ENCODE data around the gene RPGRIP1L. TPM values are rescaled to one million over a fixed set of nuclear protein-coding genes. Genes with fewer than 3 reads are reported as not detected.

The RPGRIP1L gene
- total and polyA plus RNA-seq, 9 of the 15 experiments (the other 6 are each of a cell fraction or from before 2014, with no cell fraction given), result 3.2 to 7.7 (median 5.8) TPM

- no peak for TF ChIP-seq CUX1 (CRISPR knock-in tag; IDR thresholded peaks at IDR 0.05)
- TF ChIP-seq SMARCA5 (IDR thresholded peaks at IDR 0.05), result no peak
- TF ChIP-seq ERF (CRISPR knock-in tag; IDR thresholded peaks at IDR 0.05), result no peak
- TF ChIP-seq SUPT5H (IDR thresholded peaks at IDR 0.05), result no peak
- no peak for TF ChIP-seq PHTF2 (CRISPR knock-in tag; IDR thresholded peaks at IDR 0.05)
Measured at GRCh38 chr16:53726625-53727024, 23.0 kb upstream of the RPGRIP1L start (continued).

- ATAC-seq (no peak), DNase-seq (ENCODE audit: extremely low read depth in 1 of 4, low spot score in 3 of 4) (no peak), FAIRE-seq (no peak)
- no peak overlapping the region for H2AFZ ChIP-seq (ENCODE audit: low read depth, low read length)
- 54% methylated on average over 5 of the region's 5 CpGs for WGBS (ENCODE audit: insufficient coverage, low coverage, missing lambda C conversion rate)
- no peaks in the 10 kb centered on the region for H3K36me3 ChIP-seq (ENCODE audit: control insufficient read depth, insufficient read depth, low read length)
- no peak overlapping the region for H3K4me2 ChIP-seq (ENCODE audit: insufficient read depth, low read length)
- no peaks in the 10 kb centered on the region for H4K20me1 ChIP-seq (replicated peaks; ENCODE audit: control insufficient read depth, insufficient read depth, low read length)
- no peak overlapping the region for H3K9ac ChIP-seq (ENCODE audit: insufficient read depth in 1 of 2, low read depth in 2 of 2, low read length in 2 of 2)
- H3K27ac ChIP-seq (ENCODE audit: extremely low read depth, low read depth, low read length), result no peak overlapping the region
- H3K79me2 ChIP-seq (ENCODE audit: control insufficient read depth, insufficient read depth, low read length), result no peaks in the 10 kb centered on the region
- ChIA-PET CTCF (ENCODE audit: low intra/inter-chr PET ratio) (no interaction called here), POLR2A (interaction anchor here (0.5 kb wide), 1 partner anchor 1529 kb away, joined by 4 read pairs; no protein-coding TSS in a partner anchor)
- no peaks in the 10 kb centered on the region for H3K27me3 ChIP-seq (ENCODE audit: control insufficient read depth in 2 of 2, insufficient read depth in 2 of 2, low read length in 2 of 2)
- no peaks in the 10 kb centered on the region for H3K9me3 ChIP-seq (replicated peaks; ENCODE audit: control insufficient read depth, insufficient read depth, low read depth, low read length)
- no peak overlapping the region for H3K4me3 ChIP-seq
- intact Hi-C loops (cut with micrococcal nuclease) (no loop called here), in situ Hi-C loops (cut with MboI) (no loop called here)
- H3K9me1 ChIP-seq (ENCODE audit: control insufficient read depth, insufficient read depth, low read length), result no peaks in the 10 kb centered on the region
- BruUV-seq (replicated peaks), result no TSS peak
- TF ChIP-seq DDX20 (tag; IDR thresholded peaks at IDR 0.05; ENCODE audit: low read depth) (no peak), MNT (conservative IDR thresholded peaks at IDR 0.05) (no peak), ATF1 (CRISPR knock-in tag; IDR thresholded peaks at IDR 0.05) (no peak), ATF1 (tag; IDR thresholded peaks at IDR 0.05) (no peak)
- no peaks in the 10 kb centered on the region; a peak in 1 of 5 replicates for H3K4me1 ChIP-seq (replicated peaks in 1 of 2; ENCODE audit: control insufficient read depth in 2 of 2, insufficient read depth in 2 of 2, low read length in 2 of 2)
Measured at GRCh38 chr16:53721017-53721416, 17.4 kb upstream of the RPGRIP1L start.
